PC-9 (cell line): ENCODE measurements around the gene ASPDH. TPM values are rescaled to one million over a fixed set of nuclear protein-coding genes. Genes with fewer than 3 reads are reported as not detected.
A peak's percentile ranks its signal among the peaks of the same experiment; 100 is the strongest.

ENCODE experiments used
- BruUV-seq: library from RNA; stranded (reverse); fragments of 400-500 nt; replicated peaks from 2 replicates; lab custom pipeline; 2021; lab: Mats Ljungman, UMichigan
- CTCF ChIA-PET: fragments of 300-600 bp; sonication (Branson Sonifier 250); formaldehyde crosslinking; loops from one replicate; lab custom pipeline; 2022; ENCODE audit warnings: antibody characterized with exemption; lab: Charles Lee
- POLR2A ChIA-PET: fragments of 300-600 bp; sonication (Branson Sonifier 250); formaldehyde crosslinking; loops from one replicate; lab custom pipeline; 2022; ENCODE audit warnings: antibody characterized with exemption; ENCODE audit not compliant: unreplicated experiment; lab: Charles Lee
- DNase-seq, 2 experiments: peaks; one replicate each; pipeline versions ENCODE4 v3.0.0 to v3.0.0-alpha.2; 2015 to 2022; ENCODE audit warnings: mixed read lengths in 1 of 2
- H2AFZ ChIP-seq: fragments of 200-600 bp; sonication (generic); 2 replicates; pipeline ENCODE4 v1.8.1; 2017; ENCODE audit warnings: antibody characterized with exemption
- H3F3A ChIP-seq: fragments of 200-600 bp; sonication (generic); 2 replicates; pipeline ENCODE4 v1.8.1; 2017; ENCODE audit warnings: antibody characterized with exemption, mild to moderate bottlenecking, low read depth; ENCODE audit not compliant: insufficient read depth
- H3K27ac ChIP-seq: fragments of 200-600 bp; sonication (generic); 2 replicates; pipeline ENCODE4 v1.6.1; 2016; ENCODE audit warnings: mixed run types
- H3K27me3 ChIP-seq: fragments of 200-600 bp; sonication (generic); 2 replicates; pipeline ENCODE4 v1.6.1; 2016; ENCODE audit warnings: low read depth, mixed run types; ENCODE audit not compliant: insufficient read depth
- H3K36me3 ChIP-seq: fragments of 200-600 bp; sonication (generic); 2 replicates; pipeline ENCODE4 v1.6.1; 2016; ENCODE audit warnings: low read depth, mixed run types
- H3K4me1 ChIP-seq: fragments of 200-600 bp; sonication (generic); replicated peaks from 2 replicates; pipeline ENCODE4 v1.6.1; 2016; ENCODE audit warnings: mixed run types; ENCODE audit not compliant: insufficient read depth
- H3K4me2 ChIP-seq: fragments of 200-600 bp; sonication (generic); 2 replicates; pipeline ENCODE4 v1.6.1; 2017; ENCODE audit warnings: mixed run types
- H3K4me3 ChIP-seq: fragments of 200-600 bp; sonication (generic); 2 replicates; pipeline ENCODE4 v1.6.1; 2016; ENCODE audit warnings: mixed run types
- H3K79me2 ChIP-seq: fragments of 200-600 bp; sonication (generic); 2 replicates; pipeline ENCODE4 v1.6.1; 2017; ENCODE audit warnings: low read depth, mixed run types
- H3K9me2 ChIP-seq: fragments of 200-600 bp; sonication (generic); 2 replicates; pipeline ENCODE4 v1.8.1; 2017; ENCODE audit warnings: mild to moderate bottlenecking; ENCODE audit not compliant: insufficient read depth
- H3K9me3 ChIP-seq: fragments of 200-600 bp; sonication (generic); 2 replicates; pipeline ENCODE4 v1.8.1; 2016; ENCODE audit warnings: low read depth; ENCODE audit not compliant: insufficient read depth
- H4K20me1 ChIP-seq: fragments of 200-600 bp; sonication (generic); 2 replicates; pipeline ENCODE4 v1.8.1; 2017; ENCODE audit not compliant: insufficient read depth
- CTCF ChIP-seq: fragments of 200-600 bp; sonication (generic); conservative IDR thresholded peaks from 2 replicates; pipeline ENCODE4 v1.6.1; 2017; ENCODE audit warnings: mixed run types, antibody characterized with exemption, mild to moderate bottlenecking, moderate library complexity
- EZH2 ChIP-seq: fragments of 200-600 bp; sonication (generic); IDR thresholded peaks from 2 replicates; pipeline ENCODE4 v1.8.0; 2017; ENCODE audit warnings: antibody characterized with exemption, low read depth
- intact Hi-C: fragments of 100-400 bp; cut with micrococcal nuclease; formaldehyde crosslinking; loops from one replicate; pipeline ENCODE4 v1.10.0; 2022; ENCODE audit not compliant: unreplicated experiment
- total RNA-seq: library from RNA; stranded (reverse); gene quantifications from 2 replicates; pipeline ENCODE4 v1.2.3, GENCODE V29; 2021

The ASPDH gene
- total RNA-seq, 1 experiment from 2014 or later: not detected

- CTCF ChIA-PET: no interaction called here
These were observed 47.0 kb downstream of the ASPDH start for GRCh38 chr19:50466706-50467039.

GRCh38 chr19:50465986-50466705 is 47.6 kb downstream of the ASPDH start:
- no peaks in the 10 kb centered on the region for H3K9me3 ChIP-seq
- no peaks in the 10 kb centered on the region for H3K79me2 ChIP-seq
- TF ChIP-seq EZH2 (no peak), CTCF (peak; percentile 35; the same call in 1 of the 2 replicates)
- H3K36me3 ChIP-seq: no peaks in the 10 kb centered on the region
- no peak overlapping the region for H3K4me2 ChIP-seq
- POLR2A ChIA-PET: interaction anchor here (0.8 kb wide), 1 partner anchor 97 kb away, joined by 5 read pairs; no protein-coding TSS in a partner anchor
- no peaks in the 10 kb centered on the region for H3K9me2 ChIP-seq
- BruUV-seq: no TSS peak
- no peak overlapping the region for H3K4me3 ChIP-seq
- peaks cover 25% of the 10 kb centered on the region for H3K27me3 ChIP-seq
- no peaks in the 10 kb centered on the region for H4K20me1 ChIP-seq
- CTCF ChIA-PET: interaction anchor here (0.6 kb wide), 1 partner anchor 327 kb away, joined by 20 read pairs; no protein-coding TSS in a partner anchor
- intact Hi-C loops: no loop called here
- H3K4me1 ChIP-seq: no peaks in the 10 kb centered on the region
- H3F3A ChIP-seq: no peaks in the 10 kb centered on the region
- DNase-seq: peak in 1 of 2 experiments; percentile 48
- no peak overlapping the region for H2AFZ ChIP-seq
- no peak overlapping the region for H3K27ac ChIP-seq

More at GRCh38 chr19:50466706-50467039, 47.0 kb downstream of the ASPDH start:
- H3K9me3 ChIP-seq: no peaks in the 10 kb centered on the region
- H3K9me2 ChIP-seq: no peaks in the 10 kb centered on the region
- no peaks in the 10 kb centered on the region for H3K79me2 ChIP-seq
- intact Hi-C loops: no loop called here
- H3F3A ChIP-seq: peaks cover 5% of the 10 kb centered on the region; the same call in 1 of the 2 replicates
- no peak for DNase-seq
- POLR2A ChIA-PET: no interaction called here
- no peak overlapping the region for H3K27ac ChIP-seq
- H4K20me1 ChIP-seq: no peaks in the 10 kb centered on the region
- TF ChIP-seq EZH2 (no peak), CTCF (no peak)
- no peaks in the 10 kb centered on the region for H3K36me3 ChIP-seq
- no TSS peak for BruUV-seq
- no peaks in the 10 kb centered on the region for H3K4me1 ChIP-seq
- peaks cover 25% of the 10 kb centered on the region for H3K27me3 ChIP-seq
- H2AFZ ChIP-seq: no peak overlapping the region
- H3K4me3 ChIP-seq: no peak overlapping the region
- no peak overlapping the region for H3K4me2 ChIP-seq

- ChIA-PET POLR2A (no interaction called here), CTCF (interaction anchor here (0.5 kb wide), 2 partner anchors 97 to 166 kb away, joined by 5 to 12 read pairs; no protein-coding TSS in a partner anchor)
- no TSS peak for BruUV-seq
These were observed 48.7 kb downstream of the ASPDH start for GRCh38 chr19:50465000-50465399.

More at GRCh38 chr19:50465000-50465399, 48.7 kb downstream of the ASPDH start:
- intact Hi-C loops: no loop called here
- no peak overlapping the region for H2AFZ ChIP-seq
- no peak for DNase-seq
- no peak overlapping the region for H3K4me2 ChIP-seq
- no peaks in the 10 kb centered on the region for H3K9me2 ChIP-seq
- H3K4me3 ChIP-seq: no peak overlapping the region
- H3F3A ChIP-seq: no peaks in the 10 kb centered on the region
- H3K27me3 ChIP-seq: peaks cover 22% of the 10 kb centered on the region
- no peaks in the 10 kb centered on the region for H3K79me2 ChIP-seq
- peaks cover 8% of the 10 kb centered on the region for H3K4me1 ChIP-seq
- no peaks in the 10 kb centered on the region for H4K20me1 ChIP-seq
- no peak overlapping the region for H3K27ac ChIP-seq
- H3K36me3 ChIP-seq: no peaks in the 10 kb centered on the region
- H3K9me3 ChIP-seq: no peaks in the 10 kb centered on the region
- TF ChIP-seq EZH2 (no peak), CTCF (no peak)
